HepG2 (cell line): ENCODE measurements around the gene PEX19. TPM values are rescaled to one million over a fixed set of nuclear protein-coding genes. Genes with fewer than 3 reads are reported as not detected.

Source experiments
- ATAC-seq: fragments of 200-7000 bp; cut with Tn5 transposase; 3 replicates; pipeline ENCODE4 v1.9.1; 2020; ENCODE audit warnings: mild to moderate bottlenecking, moderate library complexity
- BruUV-seq: library from RNA; stranded (reverse); fragments of 400-500 nt; replicated peaks from 2 replicates; lab custom pipeline; 2021; lab: Mats Ljungman, UMichigan
- CTCF ChIA-PET: fragments of 300-600 bp; formaldehyde crosslinking; extraction: SDS; loops from one replicate; lab custom pipeline; 2021; ENCODE audit warnings: low total read pairs, inconsistent platforms, low intra/inter-chr PET ratio; lab: Yijun Ruan, JAX
- POLR2A ChIA-PET: fragments of 350-600 bp; sonication (Branson Sonifier 250); formaldehyde crosslinking; loops from one replicate; lab custom pipeline; 2020; ENCODE audit warnings: antibody characterized with exemption, inconsistent platforms; lab: Yijun Ruan, JAX
- DNase-seq: peaks from one replicate; pipeline ENCODE4 v3.0.0-alpha.2; 2015; ENCODE audit warnings: low spot score
- FAIRE-seq: peaks from 3 replicates; lab custom pipeline; 2011; peaks lifted over from hg19 to GRCh38; lab: Jason Lieb, UNC
- H2AFZ ChIP-seq: one replicate; pipeline ENCODE4 v1.6.1; 2011; ENCODE audit warnings: low read length, inconsistent platforms
- H3K27ac ChIP-seq: fragments of 300-600 bp; 3 replicates; pipeline ENCODE4 v1.8.0; 2011; ENCODE audit warnings: mixed run types, mild to moderate bottlenecking, mixed read lengths, low read length, inconsistent platforms; ENCODE audit not compliant: insufficient read depth; ENCODE audit errors: extremely low read length
- H3K27me3 ChIP-seq, 2 experiments: fragments of 200-600 bp in 1 of 2; 2 replicates in 1 of 2; 3 replicates in 1 of 2; pipeline versions ENCODE4 v1.6.0 to v1.8.0; 2011; ENCODE audit warnings: low read length in 2 of 2, mild to moderate bottlenecking in 2 of 2, moderate library complexity in 2 of 2, inconsistent platforms in 1 of 2; ENCODE audit not compliant: insufficient read depth in 2 of 2, control insufficient read depth in 1 of 2
- H3K36me3 ChIP-seq, 2 experiments: fragments of 200-600 bp in 1 of 2; replicated peaks in 1 of 2; 2 replicates in 1 of 2; 3 replicates in 1 of 2; pipeline versions ENCODE4 v1.5.1 to v1.8.0; 2011; ENCODE audit warnings: low read length in 2 of 2, inconsistent platforms in 1 of 2; ENCODE audit not compliant: insufficient read depth in 2 of 2, control insufficient read depth in 1 of 2
- H3K4me1 ChIP-seq: 2 replicates; pipeline ENCODE4 v1.5.1; 2012; ENCODE audit warnings: low read length, inconsistent platforms; ENCODE audit not compliant: insufficient read depth
- H3K4me2 ChIP-seq: 2 replicates; pipeline ENCODE4 v1.6.0; 2011; ENCODE audit warnings: low read depth, low read length, inconsistent platforms
- H3K4me3 ChIP-seq, 3 experiments: fragments of 200-600 bp in 1 of 3; sonication (generic), shearing (Covaris generic) in 1 of 3; replicated peaks in 1 of 3; 2 replicates each; pipeline ENCODE4 v1.5.1; 2011 to 2016; ENCODE audit warnings: low read length in 3 of 3, inconsistent platforms in 2 of 3, low read depth in 2 of 3, mild to moderate bottlenecking in 2 of 3, control low read depth in 1 of 3, mixed read lengths in 1 of 3; ENCODE audit not compliant: insufficient read depth in 1 of 3
- H3K79me2 ChIP-seq: one replicate; pipeline ENCODE4 v1.6.1; 2011; ENCODE audit warnings: low read length, inconsistent platforms; ENCODE audit not compliant: insufficient read depth
- H3K9ac ChIP-seq: 2 replicates; pipeline ENCODE4 v1.6.0; 2011; ENCODE audit warnings: mild to moderate bottlenecking, low read depth, low read length, inconsistent platforms; ENCODE audit not compliant: insufficient read depth
- H3K9me3 ChIP-seq: 2 replicates; pipeline ENCODE4 v1.5.1; 2012; ENCODE audit warnings: mild to moderate bottlenecking, low read length
- H4K20me1 ChIP-seq: 2 replicates; pipeline ENCODE4 v1.6.0; 2011; ENCODE audit warnings: inconsistent platforms, mild to moderate bottlenecking, low read length, moderate library complexity; ENCODE audit not compliant: insufficient read depth
- CCAR2 ChIP-seq: fragments of 200-400 bp; formaldehyde crosslinking; optimal IDR thresholded peaks from 2 replicates; pipeline ENCODE3; 2018; ENCODE audit warnings: low read depth, mild to moderate bottlenecking, low read length, moderate library complexity
- CEBPG ChIP-seq: IDR thresholded peaks from 2 replicates; pipeline ENCODE4 v1.6.1; 2016
- HMG20A ChIP-seq: IDR thresholded peaks from 2 replicates; pipeline ENCODE4 v1.6.1; 2016; ENCODE audit warnings: borderline replicate concordance
- HNF4A ChIP-seq: sonication (generic); formaldehyde crosslinking; IDR thresholded peaks from 2 replicates; pipeline ENCODE4 v1.4.0; 2020; ENCODE audit warnings: missing genetic modification reagents
- HNF4G ChIP-seq, 2 experiments: sonication (generic) in 1 of 2; formaldehyde crosslinking in 1 of 2; IDR thresholded peaks; 2 replicates each; pipeline versions ENCODE4 v1.4.0 to v1.6.1; 2011 to 2020; ENCODE audit warnings: borderline replicate concordance in 2 of 2, low read depth in 2 of 2, mild to moderate bottlenecking in 2 of 2, low read length in 1 of 2, missing genetic modification reagents in 1 of 2, moderate library complexity in 1 of 2
- RBFOX2 ChIP-seq: fragments of 200-400 bp; formaldehyde crosslinking; IDR thresholded peaks from 2 replicates; pipeline ENCODE4 v1.6.1; 2017; ENCODE audit warnings: low read depth, mild to moderate bottlenecking, low read length
- in situ Hi-C: cut with HindIII; loops from 2 replicates; pipeline ENCODE4 v1.10.0; 2017; ENCODE audit warnings: low pct_unique_long_range_greater_than_20kb; ENCODE audit not compliant: extremely low pct_ligation_motif_present
- intact Hi-C: fragments of 100-400 bp; cut with micrococcal nuclease; formaldehyde crosslinking; loops from one replicate; pipeline ENCODE4 v1.10.0; 2022; ENCODE audit not compliant: unreplicated experiment
- polyA plus RNA-seq, 8 experiments: library from polyadenylated mRNA; depleted of rRNA in 3 of 8; stranded (reverse) in 7 of 8; unstranded in 1 of 8; fragments of >200 nt; fragmentation: Illumina TruSeq in 4 of 8; extraction: Trizol in 4 of 8; gene quantifications; 2 replicates each; pipeline versions ENCODE4 v1.2.1 to v1.2.3, GENCODE V29; 2011 to 2016; ENCODE audit warnings: low read depth in 4 of 8, missing spikeins in 1 of 8, mixed read lengths in 1 of 8; ENCODE audit not compliant: insufficient read depth in 1 of 8
- total RNA-seq, 5 experiments: library from RNA; depleted of rRNA; stranded (reverse); fragments of >200 nt; fragmentation: Illumina TruSeq; extraction: Trizol; gene quantifications; 2 replicates each; pipeline ENCODE4 v1.2.3, GENCODE V29; 2016; ENCODE audit warnings: low read depth in 1 of 5
- TF ChIP-seq, protein P1 (sequence below): sonication (generic); formaldehyde crosslinking; conservative IDR thresholded peaks from 2 replicates; pipeline ENCODE4 v1.4.0; 2020; ENCODE audit warnings: mild to moderate bottlenecking, missing genetic modification reagents, moderate library complexity
- TF ChIP-seq, protein P2 (sequence below): sonication (generic); IDR thresholded peaks from 2 replicates; pipeline ENCODE4 v1.6.1; 2016; ENCODE audit warnings: low read depth, borderline replicate concordance
- TF ChIP-seq, protein P3 (sequence below): sonication (generic); formaldehyde crosslinking; IDR thresholded peaks from 2 replicates; pipeline ENCODE4 v1.5.0; 2020; ENCODE audit warnings: mild to moderate bottlenecking, low read depth, missing genetic modification reagents, borderline replicate concordance

PEX19 gene
- total and polyA plus RNA-seq, 2 of the 13 experiments (the other 11 are each of a cell fraction or from before 2014, with no cell fraction given), result 47.0 to 51.8 TPM

DNA sequence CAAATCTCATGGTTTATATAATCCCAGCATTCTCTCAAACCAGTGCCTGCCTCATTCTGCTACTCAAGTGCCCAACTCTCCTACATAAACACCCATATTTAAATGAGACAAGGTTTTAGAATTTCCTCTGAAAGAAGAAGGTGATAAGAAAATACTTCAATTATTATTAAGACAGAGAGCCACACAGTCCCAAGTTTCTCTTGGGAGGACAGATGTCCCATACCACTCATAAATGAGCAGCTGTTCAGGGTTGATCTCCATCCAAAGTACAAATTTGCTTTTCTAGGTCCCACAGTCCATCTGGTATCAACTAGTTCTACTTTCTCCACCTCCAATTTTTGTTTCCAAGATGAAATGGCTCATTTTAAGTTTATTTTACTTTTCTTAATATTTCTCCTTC, 33.9 kb downstream of the PEX19 start:
- Histone ChIP-seq H3K4me1 (peaks cover 17% of the 10 kb centered on the region), H3K4me2 (0 out of 2 replicates have a peak overlapping the region, but pooled peaks have one; percentile 9), H3K27me3 (no peaks in the 10 kb centered on the region), H3K27ac (peak overlapping the region; percentile 14), H3K36me3 (no peaks in the 10 kb centered on the region; a peak in 2 of 5 replicates), H3K79me2 (peaks cover 26% of the 10 kb centered on the region), H4K20me1 (peaks cover 14% of the 10 kb centered on the region; the same call in 1 of the 2 replicates), H3K4me3 (no peak overlapping the region), H2AFZ (no peak overlapping the region), H3K9ac (no peak overlapping the region), H3K9me3 (no peaks in the 10 kb centered on the region)
- CTCF ChIA-PET, result interaction anchor here (1.5 to 1.8 kb wide), 2 partner anchors 58 to 150 kb away, joined by 12 to 13 read pairs; no protein-coding TSS in a partner anchor
- FAIRE-seq (no peak), DNase-seq (no peak), ATAC-seq (peak; percentile 63)
- intact Hi-C loops (loop anchor here (5.0 kb wide), 1 partner anchor 34 kb away; no protein-coding TSS in a partner anchor), in situ Hi-C loops (loop anchor here (5.0 kb wide), 1 partner anchor 59 kb away; the partner anchor contains the start of gene CASQ1)
- no TSS peak for BruUV-seq
- POLR2A ChIA-PET, result interaction anchor here (1.6 to 3.4 kb wide), 2 partner anchors 11 to 152 kb away, joined by 6 to 42 read pairs; partner anchors contain the start of genes DCAF8 and IGSF8
- TF ChIP-seq CEBPG (CRISPR knock-in tag), result no peak
- 0 out of 2 replicates have a peak, but pooled peaks have one; percentile 18 for TF ChIP-seq HNF4G (IDR thresholded peaks at IDR 0.05; ENCODE audit: borderline replicate concordance, low read depth, low read length)
- no peak for TF ChIP-seq HNF4G (CRISPR knock-in tag; IDR thresholded peaks at IDR 0.05; ENCODE audit: borderline replicate concordance, low read depth)
- TF ChIP-seq RBFOX2, result 0 out of 2 replicates have a peak, but pooled peaks have one; percentile 27
- TF ChIP-seq, protein P1, sequence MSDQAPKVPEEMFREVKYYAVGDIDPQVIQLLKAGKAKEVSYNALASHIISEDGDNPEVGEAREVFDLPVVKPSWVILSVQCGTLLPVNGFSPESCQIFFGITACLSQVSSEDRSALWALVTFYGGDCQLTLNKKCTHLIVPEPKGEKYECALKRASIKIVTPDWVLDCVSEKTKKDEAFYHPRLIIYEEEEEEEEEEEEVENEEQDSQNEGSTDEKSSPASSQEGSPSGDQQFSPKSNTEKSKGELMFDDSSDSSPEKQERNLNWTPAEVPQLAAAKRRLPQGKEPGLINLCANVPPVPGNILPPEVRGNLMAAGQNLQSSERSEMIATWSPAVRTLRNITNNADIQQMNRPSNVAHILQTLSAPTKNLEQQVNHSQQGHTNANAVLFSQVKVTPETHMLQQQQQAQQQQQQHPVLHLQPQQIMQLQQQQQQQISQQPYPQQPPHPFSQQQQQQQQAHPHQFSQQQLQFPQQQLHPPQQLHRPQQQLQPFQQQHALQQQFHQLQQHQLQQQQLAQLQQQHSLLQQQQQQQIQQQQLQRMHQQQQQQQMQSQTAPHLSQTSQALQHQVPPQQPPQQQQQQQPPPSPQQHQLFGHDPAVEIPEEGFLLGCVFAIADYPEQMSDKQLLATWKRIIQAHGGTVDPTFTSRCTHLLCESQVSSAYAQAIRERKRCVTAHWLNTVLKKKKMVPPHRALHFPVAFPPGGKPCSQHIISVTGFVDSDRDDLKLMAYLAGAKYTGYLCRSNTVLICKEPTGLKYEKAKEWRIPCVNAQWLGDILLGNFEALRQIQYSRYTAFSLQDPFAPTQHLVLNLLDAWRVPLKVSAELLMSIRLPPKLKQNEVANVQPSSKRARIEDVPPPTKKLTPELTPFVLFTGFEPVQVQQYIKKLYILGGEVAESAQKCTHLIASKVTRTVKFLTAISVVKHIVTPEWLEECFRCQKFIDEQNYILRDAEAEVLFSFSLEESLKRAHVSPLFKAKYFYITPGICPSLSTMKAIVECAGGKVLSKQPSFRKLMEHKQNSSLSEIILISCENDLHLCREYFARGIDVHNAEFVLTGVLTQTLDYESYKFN (CRISPR knock-in tag), result peak; percentile 34
- TF ChIP-seq, protein P2, sequence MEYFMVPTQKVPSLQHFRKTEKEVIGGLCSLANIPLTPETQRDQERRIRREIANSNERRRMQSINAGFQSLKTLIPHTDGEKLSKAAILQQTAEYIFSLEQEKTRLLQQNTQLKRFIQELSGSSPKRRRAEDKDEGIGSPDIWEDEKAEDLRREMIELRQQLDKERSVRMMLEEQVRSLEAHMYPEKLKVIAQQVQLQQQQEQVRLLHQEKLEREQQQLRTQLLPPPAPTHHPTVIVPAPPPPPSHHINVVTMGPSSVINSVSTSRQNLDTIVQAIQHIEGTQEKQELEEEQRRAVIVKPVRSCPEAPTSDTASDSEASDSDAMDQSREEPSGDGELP, result 0 out of 2 replicates have a peak, but pooled peaks have one; percentile 9
- TF ChIP-seq, protein P3, sequence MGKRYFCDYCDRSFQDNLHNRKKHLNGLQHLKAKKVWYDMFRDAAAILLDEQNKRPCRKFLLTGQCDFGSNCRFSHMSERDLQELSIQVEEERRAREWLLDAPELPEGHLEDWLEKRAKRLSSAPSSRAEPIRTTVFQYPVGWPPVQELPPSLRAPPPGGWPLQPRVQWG (CRISPR knock-in tag), result no peak
- no peak for TF ChIP-seq HMG20A (CRISPR knock-in tag)
- TF ChIP-seq HNF4A (CRISPR knock-in tag), result peak; percentile 69; the same call in 1 of the 2 replicates
- TF ChIP-seq CCAR2, result no peak
